ENCODE data around the gene PDE4B.

DNA sequence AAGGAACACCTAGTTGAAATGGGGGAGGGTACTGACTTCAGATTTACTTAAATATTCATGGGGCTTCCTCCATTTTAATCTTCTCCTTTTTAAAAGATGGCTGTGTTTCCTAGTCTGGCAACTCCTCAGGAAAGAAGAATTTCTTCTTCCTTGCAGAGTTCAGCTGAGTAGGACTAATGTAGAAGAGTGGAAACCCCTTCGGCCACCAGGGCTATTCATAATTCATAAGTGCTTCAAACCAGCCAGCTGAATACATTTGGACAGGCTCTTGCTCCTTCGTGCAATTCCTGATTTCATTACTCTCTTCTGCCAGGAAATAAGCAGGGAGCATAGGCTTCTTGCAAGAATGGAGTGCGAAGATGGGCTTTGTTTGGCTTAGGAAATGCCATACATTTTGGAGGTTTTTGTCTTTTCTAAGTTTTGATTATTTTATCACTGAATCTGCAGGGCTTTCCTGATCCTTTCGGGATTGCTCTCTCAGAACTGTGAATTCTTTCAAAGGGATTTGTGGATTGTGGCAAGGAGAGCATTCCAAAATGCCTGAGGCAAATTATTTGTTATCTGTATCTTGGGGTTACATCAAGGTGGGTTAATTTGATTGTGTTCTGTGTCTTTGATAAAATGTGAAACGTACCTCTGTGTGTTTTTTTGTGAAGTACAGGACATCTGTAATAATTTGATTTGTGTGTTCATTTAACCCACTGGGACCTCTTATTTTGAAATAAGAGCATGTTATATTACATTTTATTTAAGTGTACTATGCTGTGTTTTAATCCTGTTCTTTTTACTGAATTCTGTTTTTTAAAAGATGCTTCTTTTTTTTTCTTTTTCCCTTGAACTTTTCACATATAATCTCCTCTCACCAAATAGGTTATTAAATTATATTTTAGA is 561.9 kb downstream of the PDE4B start:
- TF ChIP-seq, protein P1, sequence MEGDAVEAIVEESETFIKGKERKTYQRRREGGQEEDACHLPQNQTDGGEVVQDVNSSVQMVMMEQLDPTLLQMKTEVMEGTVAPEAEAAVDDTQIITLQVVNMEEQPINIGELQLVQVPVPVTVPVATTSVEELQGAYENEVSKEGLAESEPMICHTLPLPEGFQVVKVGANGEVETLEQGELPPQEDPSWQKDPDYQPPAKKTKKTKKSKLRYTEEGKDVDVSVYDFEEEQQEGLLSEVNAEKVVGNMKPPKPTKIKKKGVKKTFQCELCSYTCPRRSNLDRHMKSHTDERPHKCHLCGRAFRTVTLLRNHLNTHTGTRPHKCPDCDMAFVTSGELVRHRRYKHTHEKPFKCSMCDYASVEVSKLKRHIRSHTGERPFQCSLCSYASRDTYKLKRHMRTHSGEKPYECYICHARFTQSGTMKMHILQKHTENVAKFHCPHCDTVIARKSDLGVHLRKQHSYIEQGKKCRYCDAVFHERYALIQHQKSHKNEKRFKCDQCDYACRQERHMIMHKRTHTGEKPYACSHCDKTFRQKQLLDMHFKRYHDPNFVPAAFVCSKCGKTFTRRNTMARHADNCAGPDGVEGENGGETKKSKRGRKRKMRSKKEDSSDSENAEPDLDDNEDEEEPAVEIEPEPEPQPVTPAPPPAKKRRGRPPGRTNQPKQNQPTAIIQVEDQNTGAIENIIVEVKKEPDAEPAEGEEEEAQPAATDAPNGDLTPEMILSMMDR (conservative IDR thresholded peaks at IDR 0.05; ENCODE audit: low read depth, low read length): no peak
- no peak for TF ChIP-seq EZH2phosphoT487 (IDR thresholded peaks at IDR 0.05; ENCODE audit: borderline replicate concordance, low read length)

All from PC-3 (cell line).